22Rv1 (cell line): ENCODE data around the gene DPP3.

ENCODE experiments used
- ZFX ChIP-seq: fragments of 450-650 bp; IDR thresholded peaks from 2 replicates; pipeline ENCODE4 v1.6.1; 2017; ENCODE audit warnings: antibody characterized with exemption, borderline replicate concordance
- TF ChIP-seq, protein P1 (sequence below): fragments of 450-650 bp; IDR thresholded peaks from 2 replicates; pipeline ENCODE4 v1.5.1; 2017; ENCODE audit warnings: mild to moderate bottlenecking

- TF ChIP-seq, protein P1, sequence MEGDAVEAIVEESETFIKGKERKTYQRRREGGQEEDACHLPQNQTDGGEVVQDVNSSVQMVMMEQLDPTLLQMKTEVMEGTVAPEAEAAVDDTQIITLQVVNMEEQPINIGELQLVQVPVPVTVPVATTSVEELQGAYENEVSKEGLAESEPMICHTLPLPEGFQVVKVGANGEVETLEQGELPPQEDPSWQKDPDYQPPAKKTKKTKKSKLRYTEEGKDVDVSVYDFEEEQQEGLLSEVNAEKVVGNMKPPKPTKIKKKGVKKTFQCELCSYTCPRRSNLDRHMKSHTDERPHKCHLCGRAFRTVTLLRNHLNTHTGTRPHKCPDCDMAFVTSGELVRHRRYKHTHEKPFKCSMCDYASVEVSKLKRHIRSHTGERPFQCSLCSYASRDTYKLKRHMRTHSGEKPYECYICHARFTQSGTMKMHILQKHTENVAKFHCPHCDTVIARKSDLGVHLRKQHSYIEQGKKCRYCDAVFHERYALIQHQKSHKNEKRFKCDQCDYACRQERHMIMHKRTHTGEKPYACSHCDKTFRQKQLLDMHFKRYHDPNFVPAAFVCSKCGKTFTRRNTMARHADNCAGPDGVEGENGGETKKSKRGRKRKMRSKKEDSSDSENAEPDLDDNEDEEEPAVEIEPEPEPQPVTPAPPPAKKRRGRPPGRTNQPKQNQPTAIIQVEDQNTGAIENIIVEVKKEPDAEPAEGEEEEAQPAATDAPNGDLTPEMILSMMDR: no peak
- no peak for TF ChIP-seq ZFX
These were observed 51.6 kb downstream of the DPP3 start for GRCh38 chr11:66531841-66532240.
